OCI-LY1 (cell line): ENCODE results near the gene THSD7A.

Experiments
- H2AFZ ChIP-seq: fragments of 200-600 bp; sonication (generic), shearing (Covaris generic); 2 replicates; pipeline ENCODE4 v1.6.0; 2014; ENCODE audit warnings: antibody characterized with exemption, mild to moderate bottlenecking, low read length
- H3F3A ChIP-seq: fragments of 200-600 bp; sonication (generic), shearing (Covaris generic); 2 replicates; pipeline ENCODE4 v1.6.0; 2014; ENCODE audit warnings: mild to moderate bottlenecking, antibody characterized with exemption, low read length, moderate library complexity; ENCODE audit not compliant: insufficient read depth
- H3K27ac ChIP-seq: fragments of 200-600 bp; sonication (generic); 2 replicates; pipeline ENCODE4 v1.5.1; 2014; ENCODE audit warnings: low read length, mixed run types, mild to moderate bottlenecking, low read depth; ENCODE audit not compliant: poor library complexity, severe bottlenecking
- H3K27me3 ChIP-seq: fragments of 200-600 bp; sonication (generic); 2 replicates; pipeline ENCODE4 v1.6.0; 2014; ENCODE audit warnings: antibody characterized with exemption, mild to moderate bottlenecking, low read length, moderate library complexity; ENCODE audit not compliant: insufficient read depth
- H3K36me3 ChIP-seq: fragments of 200-600 bp; sonication (generic); 2 replicates; pipeline ENCODE4 v1.6.1; 2014; ENCODE audit warnings: mild to moderate bottlenecking, antibody characterized with exemption, low read length, moderate library complexity, mixed read lengths; ENCODE audit not compliant: insufficient read depth
- H3K4me1 ChIP-seq: fragments of 200-600 bp; sonication (generic); 2 replicates; pipeline ENCODE4 v1.5.1; 2014; ENCODE audit warnings: mild to moderate bottlenecking, low read length, moderate library complexity; ENCODE audit not compliant: insufficient read depth, severe bottlenecking
- H3K4me2 ChIP-seq: fragments of 200-600 bp; sonication (generic), shearing (Covaris generic); 2 replicates; pipeline ENCODE4 v1.6.1; 2014; ENCODE audit warnings: low read length
- H3K4me3 ChIP-seq: fragments of 200-600 bp; sonication (generic); 2 replicates; pipeline ENCODE4 v1.5.1; 2014; ENCODE audit warnings: low read length, low read depth, mild to moderate bottlenecking, mixed read lengths; ENCODE audit not compliant: poor library complexity, severe bottlenecking
- H3K79me2 ChIP-seq: fragments of 200-600 bp; shearing (Covaris generic); 2 replicates; pipeline ENCODE4 v1.6.1; 2016; ENCODE audit warnings: mixed run types, low read length, mixed read lengths; ENCODE audit not compliant: insufficient read depth
- H3K9ac ChIP-seq: fragments of 200-600 bp; sonication (generic), shearing (Covaris generic); 2 replicates; pipeline ENCODE4 v1.6.1; 2014; ENCODE audit warnings: mild to moderate bottlenecking, low read length, mixed read lengths
- H3K9me2 ChIP-seq: fragments of 200-600 bp; sonication (generic), shearing (Covaris generic); 2 replicates; pipeline ENCODE4 v1.6.1; 2014; ENCODE audit warnings: low read depth, mild to moderate bottlenecking, low read length, mixed read lengths
- H3K9me3 ChIP-seq: fragments of 200-600 bp; shearing (Covaris generic); 2 replicates; pipeline ENCODE4 v1.6.1; 2014; ENCODE audit warnings: low read length, mixed read lengths
- H4K20me1 ChIP-seq: fragments of 200-600 bp; sonication (generic), shearing (Covaris generic); 2 replicates; pipeline ENCODE4 v1.6.0; 2016; ENCODE audit warnings: mild to moderate bottlenecking, low read length; ENCODE audit not compliant: insufficient read depth
- CTCF ChIP-seq: fragments of 200-600 bp; sonication (generic), shearing (Covaris generic); IDR thresholded peaks from 2 replicates; pipeline ENCODE4 v1.5.1; 2017; ENCODE audit warnings: mild to moderate bottlenecking, antibody characterized with exemption, low read length, moderate library complexity, mixed read lengths
- EZH2 ChIP-seq: fragments of 200-600 bp; sonication (generic), shearing (Covaris generic); IDR thresholded peaks from 2 replicates; pipeline ENCODE4 v1.8.0; 2017; ENCODE audit warnings: borderline replicate concordance, mixed run types, mild to moderate bottlenecking, antibody characterized with exemption, low read length, moderate library complexity, mixed read lengths

Gene THSD7A

GRCh38 chr7:11829954-11830353 is 2.0 kb downstream of the THSD7A start:
- no peak overlapping the region for H2AFZ ChIP-seq
- H3K9ac ChIP-seq = no peak overlapping the region
- no peaks in the 10 kb centered on the region for H3K79me2 ChIP-seq
- H3F3A ChIP-seq = no peaks in the 10 kb centered on the region
- no peak overlapping the region for H3K27ac ChIP-seq
- no peaks in the 10 kb centered on the region for H3K9me2 ChIP-seq
- no peak overlapping the region for H3K4me2 ChIP-seq
- H3K9me3 ChIP-seq = no peaks in the 10 kb centered on the region
- H3K36me3 ChIP-seq = no peaks in the 10 kb centered on the region
- no peak overlapping the region for H3K4me3 ChIP-seq
- no peaks in the 10 kb centered on the region for H3K4me1 ChIP-seq
- TF ChIP-seq CTCF (no peak), EZH2 (no peak)
- H4K20me1 ChIP-seq = no peaks in the 10 kb centered on the region
- no peaks in the 10 kb centered on the region for H3K27me3 ChIP-seq

- H3K36me3 ChIP-seq = no peaks in the 10 kb centered on the region
- H3K9me2 ChIP-seq = no peaks in the 10 kb centered on the region
- no peak overlapping the region for H3K9ac ChIP-seq
- H3K27ac ChIP-seq = no peak overlapping the region
- H3F3A ChIP-seq = no peaks in the 10 kb centered on the region
- no peaks in the 10 kb centered on the region for H3K27me3 ChIP-seq
- H3K9me3 ChIP-seq = no peaks in the 10 kb centered on the region
- H3K79me2 ChIP-seq = no peaks in the 10 kb centered on the region
- H4K20me1 ChIP-seq = no peaks in the 10 kb centered on the region
- no peaks in the 10 kb centered on the region for H3K4me1 ChIP-seq
- no peak overlapping the region for H3K4me3 ChIP-seq
- no peak overlapping the region for H3K4me2 ChIP-seq
- TF ChIP-seq CTCF (no peak), EZH2 (no peak)
- no peak overlapping the region for H2AFZ ChIP-seq
Measured at GRCh38 chr7:11819947-11820346, 12.1 kb downstream of the THSD7A start.

GRCh38 chr7:11819271-11819670 is 12.7 kb downstream of the THSD7A start:
- H3K79me2 ChIP-seq = no peaks in the 10 kb centered on the region
- no peak overlapping the region for H3K4me3 ChIP-seq
- no peaks in the 10 kb centered on the region for H3K4me1 ChIP-seq
- no peaks in the 10 kb centered on the region for H3K9me3 ChIP-seq
- no peaks in the 10 kb centered on the region for H3K36me3 ChIP-seq
- H4K20me1 ChIP-seq = no peaks in the 10 kb centered on the region
- no peak overlapping the region for H3K4me2 ChIP-seq
- no peak overlapping the region for H3K27ac ChIP-seq
- no peak overlapping the region for H3K9ac ChIP-seq
- no peak overlapping the region for H2AFZ ChIP-seq
- no peaks in the 10 kb centered on the region for H3K9me2 ChIP-seq
- H3F3A ChIP-seq = no peaks in the 10 kb centered on the region
- no peaks in the 10 kb centered on the region for H3K27me3 ChIP-seq
- no peak for TF ChIP-seq EZH2
- TF ChIP-seq CTCF = no peak
